Panc1 (cell line): Measurements from ENCODE around the gene TPRG1L. TPM values are rescaled to one million over a fixed set of nuclear protein-coding genes. Genes with fewer than 3 reads are reported as not detected.

Experiments used
- ATAC-seq: fragments of 200-7000 bp; cut with Tn5 transposase; 2 replicates; pipeline ENCODE4 v1.9.1; 2020; ENCODE audit warnings: mild to moderate bottlenecking, moderate library complexity
- BruUV-seq: library from RNA; stranded (reverse); fragments of 400-500 nt; replicated peaks from 2 replicates; lab custom pipeline; 2021; lab: Mats Ljungman, UMichigan
- CTCF ChIA-PET: fragments of 300-600 bp; sonication (Branson Sonifier 250); formaldehyde crosslinking; loops from one replicate; lab custom pipeline; 2022; ENCODE audit warnings: antibody characterized with exemption; lab: Charles Lee
- POLR2A ChIA-PET: fragments of 300-600 bp; sonication (Branson Sonifier 250); formaldehyde crosslinking; loops from one replicate; lab custom pipeline; 2022; ENCODE audit warnings: antibody characterized with exemption; lab: Charles Lee
- DNase-seq: peaks from one replicate; pipeline ENCODE4 v3.0.0-alpha.2; 2010; ENCODE audit warnings: low read depth, low spot score
- H3K27ac ChIP-seq: 2 replicates; pipeline ENCODE4 v1.5.1; 2011; ENCODE audit warnings: mild to moderate bottlenecking, low read length, inconsistent platforms
- H3K27me3 ChIP-seq: fragments of 200-500 bp; sonication (Bioruptor generic); 2 replicates; pipeline ENCODE4 v1.6.0; 2014; ENCODE audit warnings: low read length, inconsistent platforms; ENCODE audit not compliant: control insufficient read depth, insufficient read depth
- H3K36me3 ChIP-seq: fragments of 200-500 bp; sonication (Bioruptor generic); 2 replicates; pipeline ENCODE4 v1.5.1; 2014; ENCODE audit warnings: inconsistent platforms, mild to moderate bottlenecking, low read length, moderate library complexity; ENCODE audit not compliant: control insufficient read depth, insufficient read depth
- H3K4me1 ChIP-seq: 2 replicates; pipeline ENCODE4 v1.5.1; 2011; ENCODE audit warnings: inconsistent platforms, mild to moderate bottlenecking, low read length, moderate library complexity; ENCODE audit not compliant: control insufficient read depth, insufficient read depth
- H3K4me3 ChIP-seq, 2 experiments: 2 replicates each; pipeline ENCODE4 v1.5.1; 2011 to 2012; ENCODE audit warnings: low read depth in 2 of 2, low read length in 2 of 2, mild to moderate bottlenecking in 2 of 2, inconsistent platforms in 1 of 2, moderate library complexity in 1 of 2
- H3K9me3 ChIP-seq: fragments of 200-500 bp; sonication (Bioruptor generic); 2 replicates; pipeline ENCODE4 v1.5.1; 2014; ENCODE audit warnings: low read depth, mild to moderate bottlenecking, inconsistent platforms, low read length, moderate library complexity; ENCODE audit not compliant: control insufficient read depth, insufficient read depth
- CTCF ChIP-seq: fragments of 450-650 bp; IDR thresholded peaks from 2 replicates; pipeline ENCODE4 v1.5.1; 2017; ENCODE audit warnings: mild to moderate bottlenecking
- POLR2AphosphoS5 ChIP-seq: IDR thresholded peaks from 2 replicates; pipeline ENCODE4 v1.6.1; 2012; ENCODE audit warnings: mild to moderate bottlenecking, low read depth, low read length, moderate library complexity
- REST ChIP-seq, 2 experiments: IDR thresholded peaks; 2 replicates each; pipeline ENCODE4 v1.6.1; 2011 to 2012; ENCODE audit warnings: low read depth in 2 of 2, control low read depth in 1 of 2, low read length in 1 of 2, mild to moderate bottlenecking in 1 of 2, moderate library complexity in 1 of 2; ENCODE audit not compliant: insufficient read depth in 1 of 2
- SIN3A ChIP-seq: IDR thresholded peaks from 2 replicates; pipeline ENCODE4 v1.6.1; 2012; ENCODE audit warnings: low read depth, mild to moderate bottlenecking, low read length, moderate library complexity, borderline replicate concordance; ENCODE audit not compliant: insufficient read depth
- TCF7L2 ChIP-seq: IDR thresholded peaks from 2 replicates; pipeline ENCODE4 v1.6.1; 2011; ENCODE audit warnings: mild to moderate bottlenecking, low read depth, low read length, inconsistent platforms
- in situ Hi-C: cut with HindIII; loops from 2 replicates; pipeline ENCODE4 v1.10.0; 2016; ENCODE audit warnings: low sequenced_read_pairs, low pct_unique_long_range_greater_than_20kb
- intact Hi-C: fragments of 100-400 bp; cut with micrococcal nuclease; formaldehyde crosslinking; loops from one replicate; pipeline ENCODE4 v1.10.0; 2022; ENCODE audit not compliant: unreplicated experiment
- total RNA-seq: library from RNA; stranded (reverse); gene quantifications from one replicate; pipeline ENCODE4 v1.2.1, GENCODE V29; 2021; ENCODE audit not compliant: unreplicated experiment

The TPRG1L gene
- total RNA-seq, 1 experiment from 2014 or later: 57.5 TPM

GRCh38 chr1:3603571-3604467, 21.0 kb upstream of the TPRG1L start:
- Histone ChIP-seq H3K9me3 (no peaks in the 10 kb centered on the region), H3K36me3 (no peaks in the 10 kb centered on the region), H3K4me1 (peaks cover 7% of the 10 kb centered on the region), H3K4me3 (no peak overlapping the region), H3K27ac (no peak overlapping the region), H3K27me3 (no peaks in the 10 kb centered on the region)
- no peak for TF ChIP-seq REST (IDR thresholded peaks at IDR 0.05; ENCODE audit: insufficient read depth in 1 of 2, low read depth in 2 of 2, low read length in 1 of 2)
- TF ChIP-seq POLR2AphosphoS5: no peak
- TF ChIP-seq TCF7L2: no peak
- TF ChIP-seq CTCF: no peak
- no peak for TF ChIP-seq SIN3A
- CTCF ChIA-PET: no interaction called here
- BruUV-seq: no TSS peak
- POLR2A ChIA-PET: no interaction called here
- DNase-seq: no peak
- in situ Hi-C loops (no loop called here), intact Hi-C loops (no loop called here)
- no peak for ATAC-seq

GRCh38 chr1:3604468-3604974, 20.3 kb upstream of the TPRG1L start:
- Histone ChIP-seq H3K27me3 (no peaks in the 10 kb centered on the region), H3K4me3 (no peak overlapping the region), H3K9me3 (no peaks in the 10 kb centered on the region), H3K4me1 (peaks cover under 1% of the 10 kb centered on the region; the same call in 1 of the 2 replicates), H3K36me3 (no peaks in the 10 kb centered on the region), H3K27ac (no peak overlapping the region)
- ChIA-PET CTCF (no interaction called here), POLR2A (no interaction called here)
- BruUV-seq: no TSS peak
- in situ Hi-C loops (no loop called here), intact Hi-C loops (no loop called here)
- DNase-seq (no peak), ATAC-seq (no peak)
- TF ChIP-seq CTCF (no peak), POLR2AphosphoS5 (no peak), TCF7L2 (no peak), REST (IDR thresholded peaks at IDR 0.05; ENCODE audit: insufficient read depth in 1 of 2, low read depth in 2 of 2, low read length in 1 of 2) (no peak), SIN3A (no peak)
